ENCODE data around the gene LRRC15.
A peak's percentile ranks its signal among the peaks of the same experiment; 100 is the strongest.

Gene LRRC15

GRCh38 chr3:194369522-194370279, at the start of gene LRRC15:
TSS of gene LRRC15 (minus strand) at chr3:194369743. CDS start at chr3:194361043, 8,700 bp downstream.
- no peak for DNase-seq

GRCh38 chr3:194418671-194419070, 49.1 kb upstream of the LRRC15 start:
- no peak for DNase-seq

- no peak for DNase-seq
Measured at GRCh38 chr3:194407423-194407822, 37.9 kb upstream of the LRRC15 start.

GRCh38 chr3:194405766-194406165, 36.2 kb upstream of the LRRC15 start:
- no peak for DNase-seq

- DNase-seq = peak; percentile 14
Measured at GRCh38 chr3:194404365-194405140, 35.0 kb upstream of the LRRC15 start.

GRCh38 chr3:194401868-194402329, 32.4 kb upstream of the LRRC15 start:
- no peak for DNase-seq

- DNase-seq = no peak
Measured at GRCh38 chr3:194401346-194401745, 31.8 kb upstream of the LRRC15 start.

GRCh38 chr3:194399874-194400411, 30.4 kb upstream of the LRRC15 start:
- DNase-seq = no peak

- DNase-seq = no peak
Measured at GRCh38 chr3:194399166-194399565, 29.6 kb upstream of the LRRC15 start, which contains the start of gene GP5. TSS of gene GP5 (minus strand) at chr3:194399266. CDS start at chr3:194398282, 984 bp downstream.

GRCh38 chr3:194397757-194398312, 28.3 kb upstream of the LRRC15 start:
- no peak for DNase-seq

- DNase-seq = no peak
Measured at GRCh38 chr3:194396859-194397756, 27.6 kb upstream of the LRRC15 start.

- DNase-seq = no peak
Measured at GRCh38 chr3:194396539-194396858, 27.0 kb upstream of the LRRC15 start.

- no peak for DNase-seq
Measured at GRCh38 chr3:194395778-194396538, 26.4 kb upstream of the LRRC15 start.

- no peak for DNase-seq
Measured at GRCh38 chr3:194395212-194395611, 25.7 kb upstream of the LRRC15 start.

- no peak for DNase-seq
Measured at GRCh38 chr3:194392576-194392975, 23.0 kb upstream of the LRRC15 start.

GRCh38 chr3:194390835-194391234, 21.3 kb upstream of the LRRC15 start:
- no peak for DNase-seq

GRCh38 chr3:194389269-194389668, 19.7 kb upstream of the LRRC15 start:
- DNase-seq = no peak

- DNase-seq = no peak
Measured at GRCh38 chr3:194387926-194388418, 18.4 kb upstream of the LRRC15 start.

- no peak for DNase-seq
Measured at GRCh38 chr3:194387276-194387675, 17.7 kb upstream of the LRRC15 start.

GRCh38 chr3:194386648-194387047, 17.1 kb upstream of the LRRC15 start:
- DNase-seq = no peak

- no peak for DNase-seq
Measured at GRCh38 chr3:194386066-194386465, 16.5 kb upstream of the LRRC15 start.
